ENCODE measurements around the gene LAMTOR3. TPM values are rescaled to one million over a fixed set of nuclear protein-coding genes. Genes with fewer than 3 reads are reported as not detected.

LAMTOR3 gene
- total and polyA plus RNA-seq, 4 experiments from 2014 or later = 24.2 to 45.6 (median 28.0) TPM

DNA sequence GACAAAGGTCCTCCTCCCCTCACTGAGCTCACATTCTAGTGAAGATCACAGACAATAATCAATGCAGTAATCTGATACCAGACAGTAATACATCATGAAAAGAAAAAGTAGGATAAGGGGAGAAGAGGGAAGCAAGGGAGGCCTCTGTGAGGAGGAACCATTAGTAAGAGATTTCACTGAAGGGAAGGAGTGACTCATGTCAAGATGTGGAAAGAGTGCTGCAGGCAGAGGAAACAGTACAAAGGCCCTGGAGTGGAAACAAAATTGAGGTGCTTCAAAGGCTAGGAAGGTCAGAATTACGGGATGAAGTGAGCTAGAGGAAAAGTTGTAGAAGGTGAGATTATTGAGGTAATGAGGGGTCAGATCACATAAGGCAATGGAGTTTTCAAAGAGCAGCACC is 38.1 kb downstream of the LAMTOR3 start:
- H3K27ac Mint-ChIP-seq = peak overlapping the region; percentile 71 to 94 (median 85)
- intact Hi-C loops (cut with micrococcal nuclease) = no loop called here
- POLR2A ChIA-PET (ENCODE audit: partially characterized antibody) = interaction anchor here (1.2 to 2.5 kb wide), 4 partner anchors 9 to 93 kb away, joined by 3 to 13 read pairs (median 6); partner anchors contain the start of genes DAPP1 and DNAJB14
- H3K9me3 Mint-ChIP-seq = no peaks in the 10 kb centered on the region
- Histone ChIP-seq H3K4me3 (ENCODE audit: low read length in 2 of 2) (no peak overlapping the region), H3K4me1 (ENCODE audit: insufficient read depth, low read length) (peaks cover 43% of the 10 kb centered on the region), H3K36me3 (ENCODE audit: insufficient read depth, low read length) (no peaks in the 10 kb centered on the region), H3K27ac (ENCODE audit: low read depth, low read length) (peak overlapping the region; percentile 25), H3K9me3 (ENCODE audit: control insufficient read depth in 1 of 2, low read length in 2 of 2) (no peaks in the 10 kb centered on the region), H3K27me3 (ENCODE audit: insufficient read depth, low read length) (no peaks in the 10 kb centered on the region)
- CTCF ChIA-PET (ENCODE audit: partially characterized antibody) = interaction anchor here (1.7 to 3.6 kb wide), 4 partner anchors 45 to 94 kb away, joined by 4 to 19 read pairs (median 12); partner anchors contain the start of gene H2AZ1
- H3K27me3 Mint-ChIP-seq = no peaks in the 10 kb centered on the region
- H3K36me3 Mint-ChIP-seq = peaks cover 31 to 37% of the 10 kb centered on the region in 2 donors
- peak in 1 of 5 donors; percentile 56 for DNase-seq
- peaks cover 26 to 47% (median 36%) of the 10 kb centered on the region in 4 donors for H3K4me1 Mint-ChIP-seq
- H3K4me3 Mint-ChIP-seq = peak overlapping the region; percentile 26 to 76 (median 46)

DNA sequence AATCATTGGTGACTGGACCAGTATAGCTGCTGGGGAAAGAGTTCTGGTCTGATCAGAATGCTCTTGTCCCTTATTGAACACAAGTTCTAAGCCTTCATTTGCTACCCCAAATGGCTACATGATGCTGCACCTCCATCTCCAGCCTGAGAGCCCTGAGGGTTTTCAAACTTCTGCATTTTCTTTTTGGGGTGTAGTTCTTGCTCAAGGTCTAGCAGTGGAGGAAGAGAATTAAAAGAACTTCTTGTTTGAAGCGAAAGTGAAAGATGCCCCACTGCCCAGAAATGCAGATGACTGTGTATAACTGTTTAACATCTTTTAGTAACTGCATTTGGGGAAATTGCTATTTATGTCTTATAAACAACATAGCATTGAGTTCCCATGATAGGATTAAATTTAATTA is 38.5 kb downstream of the LAMTOR3 start:
- no peaks in the 10 kb centered on the region for H3K9me3 ChIP-seq (ENCODE audit: control insufficient read depth in 1 of 2, low read length in 2 of 2)
- ChIA-PET POLR2A (ENCODE audit: partially characterized antibody) (interaction anchor here (1.2 to 2.5 kb wide), 4 partner anchors 8 to 93 kb away, joined by 3 to 13 read pairs (median 6); partner anchors contain the start of genes DAPP1 and DNAJB14), CTCF (ENCODE audit: partially characterized antibody) (interaction anchor here (3.0 to 3.6 kb wide), 2 partner anchors 44 to 47 kb away, joined by 16 to 19 read pairs; no protein-coding TSS in a partner anchor)
- Mint-ChIP-seq H3K4me3 (peak overlapping the region in 7 of 8 donors; percentile 47 to 75 (median 67)), H3K27ac (peak overlapping the region; percentile 61 to 86 (median 71)), H3K4me1 (peaks cover 30 to 50% (median 40%) of the 10 kb centered on the region in 4 donors), H3K27me3 (no peaks in the 10 kb centered on the region), H3K36me3 (peaks cover 30 to 37% of the 10 kb centered on the region in 2 donors), H3K9me3 (no peaks in the 10 kb centered on the region)
- DNase-seq = no peak
- H3K27me3 ChIP-seq (ENCODE audit: insufficient read depth, low read length) = no peaks in the 10 kb centered on the region
- H3K4me3 ChIP-seq (ENCODE audit: low read length in 2 of 2) = no peak overlapping the region
- H3K36me3 ChIP-seq (ENCODE audit: insufficient read depth, low read length) = no peaks in the 10 kb centered on the region
- intact Hi-C loops (cut with micrococcal nuclease) = no loop called here
- peak overlapping the region; percentile 32 for H3K27ac ChIP-seq (ENCODE audit: low read depth, low read length)
- H3K4me1 ChIP-seq (ENCODE audit: insufficient read depth, low read length) = peaks cover 45% of the 10 kb centered on the region

DNA sequence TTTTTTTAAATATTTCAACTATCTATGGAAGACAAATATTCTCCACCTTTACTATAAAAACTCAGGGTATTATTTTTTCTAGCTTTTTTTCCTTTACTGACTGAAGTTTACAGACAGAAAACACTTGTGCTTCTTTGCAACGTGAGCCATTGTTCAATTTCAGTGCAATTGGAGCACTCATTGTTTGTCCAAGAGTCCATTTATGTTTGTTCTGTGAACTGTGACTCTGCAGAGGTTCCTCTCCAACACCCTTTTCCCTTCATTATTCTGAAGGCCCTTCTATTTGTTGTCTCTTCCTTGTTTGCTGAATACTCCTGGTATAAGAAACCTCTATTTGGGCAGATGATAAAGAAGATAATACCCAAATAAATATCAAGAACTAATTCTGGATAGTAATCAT is 40.2 kb downstream of the LAMTOR3 start:
- H3K9me3 ChIP-seq (ENCODE audit: control insufficient read depth in 1 of 2, low read length in 2 of 2) = no peaks in the 10 kb centered on the region
- intact Hi-C loops (cut with micrococcal nuclease) = no loop called here
- H3K9me3 Mint-ChIP-seq = no peaks in the 10 kb centered on the region
- no peak overlapping the region for H3K4me3 Mint-ChIP-seq
- H3K36me3 ChIP-seq (ENCODE audit: insufficient read depth, low read length) = no peaks in the 10 kb centered on the region
- no peak for DNase-seq
- H3K4me1 Mint-ChIP-seq = peaks cover 32 to 57% (median 44%) of the 10 kb centered on the region in 4 donors
- peaks cover 45% of the 10 kb centered on the region for H3K4me1 ChIP-seq (ENCODE audit: insufficient read depth, low read length)
- H3K27ac ChIP-seq (ENCODE audit: low read depth, low read length) = no peak overlapping the region
- H3K36me3 Mint-ChIP-seq = peaks cover 20 to 30% of the 10 kb centered on the region in 2 donors
- ChIA-PET CTCF (ENCODE audit: partially characterized antibody) (interaction anchor here (0.9 to 1.0 kb wide), 2 partner anchors 47 to 239 kb away, joined by 3 read pairs; no protein-coding TSS in a partner anchor), POLR2A (ENCODE audit: partially characterized antibody) (no interaction called here)
- no peak overlapping the region for H3K4me3 ChIP-seq (ENCODE audit: low read length in 2 of 2)
- no peaks in the 10 kb centered on the region for H3K27me3 Mint-ChIP-seq
- no peaks in the 10 kb centered on the region for H3K27me3 ChIP-seq (ENCODE audit: insufficient read depth, low read length)
- H3K27ac Mint-ChIP-seq = peak overlapping the region in 1 of 7 donors; percentile 54

DNA sequence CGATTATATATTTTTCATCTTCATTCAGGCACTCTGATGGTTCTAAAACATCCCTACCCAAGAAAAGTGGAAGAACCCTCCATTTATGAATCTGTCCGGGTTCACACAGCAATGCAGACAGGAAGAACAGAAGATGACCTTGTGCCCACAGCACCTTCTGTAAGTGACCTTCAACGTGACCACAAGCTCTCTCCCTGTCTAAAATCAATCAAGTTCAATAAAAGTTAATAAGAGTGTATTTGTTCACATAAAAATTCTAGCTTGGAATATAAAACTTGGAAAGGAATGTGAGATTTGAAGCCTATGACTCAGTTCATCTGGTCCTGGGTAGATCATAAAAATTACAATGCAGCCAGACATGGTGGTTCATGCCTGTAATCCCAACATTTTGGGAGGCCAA is 41.0 kb downstream of the LAMTOR3 start:
- Histone ChIP-seq H3K27me3 (ENCODE audit: insufficient read depth, low read length) (no peaks in the 10 kb centered on the region), H3K27ac (ENCODE audit: low read depth, low read length) (no peak overlapping the region), H3K4me1 (ENCODE audit: insufficient read depth, low read length) (peaks cover 53% of the 10 kb centered on the region), H3K4me3 (ENCODE audit: low read length in 2 of 2) (no peak overlapping the region), H3K36me3 (ENCODE audit: insufficient read depth, low read length) (no peaks in the 10 kb centered on the region), H3K9me3 (ENCODE audit: control insufficient read depth in 1 of 2, low read length in 2 of 2) (no peaks in the 10 kb centered on the region)
- intact Hi-C loops (cut with micrococcal nuclease) = no loop called here
- Mint-ChIP-seq H3K36me3 (peaks cover 18 to 27% of the 10 kb centered on the region in 2 donors), H3K4me3 (no peak overlapping the region), H3K27me3 (no peaks in the 10 kb centered on the region), H3K27ac (peak overlapping the region in 1 of 7 donors; percentile 29), H3K4me1 (peaks cover 39 to 65% (median 52%) of the 10 kb centered on the region in 4 donors), H3K9me3 (no peaks in the 10 kb centered on the region)
- ChIA-PET CTCF (ENCODE audit: partially characterized antibody) (no interaction called here), POLR2A (ENCODE audit: partially characterized antibody) (interaction anchor here (3.8 kb wide), 1 partner anchor 36 kb away, joined by 20 read pairs; the partner anchor contains the start of gene DAPP1)
- no peak for DNase-seq

DNA sequence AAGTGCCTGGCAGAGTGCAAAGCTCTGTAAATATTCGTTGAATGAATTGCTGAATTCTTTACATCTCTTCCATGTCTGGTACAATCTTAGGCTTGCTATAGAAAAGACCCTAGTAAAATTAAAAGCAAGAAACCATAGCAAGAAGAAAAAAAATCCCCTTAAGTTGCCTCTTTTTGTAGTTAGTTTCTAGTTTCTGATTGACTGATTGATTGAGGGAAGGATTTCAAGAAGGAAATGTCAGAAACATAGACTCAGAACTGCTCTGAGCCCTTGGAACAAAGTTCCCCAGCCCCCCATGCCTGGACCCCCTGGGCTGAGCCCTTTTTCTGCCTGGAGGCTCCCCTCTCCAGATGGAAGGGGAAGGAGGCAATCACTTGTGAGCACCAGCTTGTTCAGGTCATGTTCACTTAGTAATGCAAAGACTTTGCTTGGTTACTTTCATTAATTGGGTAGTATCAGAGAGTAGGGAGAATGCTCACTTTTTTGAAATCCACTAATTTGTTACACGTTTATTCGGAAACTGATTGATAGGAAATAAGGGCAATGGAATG is 42.0 kb downstream of the LAMTOR3 start:
- H3K36me3 ChIP-seq (ENCODE audit: insufficient read depth, low read length) = no peaks in the 10 kb centered on the region
- H3K4me3 Mint-ChIP-seq = peak overlapping the region in 1 of 8 donors; percentile 39
- peak overlapping the region; percentile 8 to 89 (median 62) for H3K27ac Mint-ChIP-seq
- no peak overlapping the region for H3K4me3 ChIP-seq (ENCODE audit: low read length in 2 of 2)
- H3K27me3 ChIP-seq (ENCODE audit: insufficient read depth, low read length) = no peaks in the 10 kb centered on the region
- H3K9me3 ChIP-seq (ENCODE audit: control insufficient read depth in 1 of 2, low read length in 2 of 2) = no peaks in the 10 kb centered on the region
- peaks cover 42 to 73% (median 58%) of the 10 kb centered on the region in 4 donors for H3K4me1 Mint-ChIP-seq
- no peak overlapping the region for H3K27ac ChIP-seq (ENCODE audit: low read depth, low read length)
- H3K27me3 Mint-ChIP-seq = no peaks in the 10 kb centered on the region
- peaks cover 17 to 23% of the 10 kb centered on the region in 2 donors for H3K36me3 Mint-ChIP-seq
- ChIA-PET CTCF (ENCODE audit: partially characterized antibody) (interaction anchor here (0.8 kb wide), 1 partner anchor 35 kb away, joined by 3 read pairs; no protein-coding TSS in a partner anchor), POLR2A (ENCODE audit: partially characterized antibody) (interaction anchor here (0.6 to 3.8 kb wide), 5 partner anchors 14 to 42 kb away, joined by 3 to 20 read pairs (median 4); partner anchors contain the start of genes DAPP1 and LAMTOR3)
- no peaks in the 10 kb centered on the region for H3K9me3 Mint-ChIP-seq
- DNase-seq = no peak
- peaks cover 59% of the 10 kb centered on the region for H3K4me1 ChIP-seq (ENCODE audit: insufficient read depth, low read length)
- intact Hi-C loops (cut with micrococcal nuclease) = no loop called here

DNA sequence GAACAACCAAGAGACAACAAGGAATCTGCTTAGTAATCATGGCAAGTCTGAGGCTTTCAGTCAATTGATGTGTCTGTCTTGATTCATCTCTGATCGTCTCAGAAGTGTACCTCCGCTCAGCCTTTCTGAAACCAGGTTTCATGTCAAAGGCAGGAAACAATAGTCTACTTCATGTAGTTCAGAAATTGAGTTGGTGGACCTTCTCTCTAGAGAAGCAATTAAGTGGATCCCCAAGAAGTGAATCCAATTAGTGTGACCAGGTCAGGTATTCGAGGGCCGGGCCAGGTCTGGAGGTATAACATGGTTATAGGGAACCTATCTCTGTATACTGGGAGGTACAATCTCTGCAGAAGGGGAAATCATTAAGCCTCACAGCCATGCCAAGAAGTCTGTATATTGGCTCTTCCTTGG is 45.6 kb downstream of the LAMTOR3 start:
- no peak overlapping the region for H3K4me3 ChIP-seq (ENCODE audit: low read length in 2 of 2)
- H3K9me3 Mint-ChIP-seq = no peaks in the 10 kb centered on the region
- H3K4me1 ChIP-seq (ENCODE audit: insufficient read depth, low read length) = peaks cover 69% of the 10 kb centered on the region
- H3K36me3 ChIP-seq (ENCODE audit: insufficient read depth, low read length) = no peaks in the 10 kb centered on the region
- no peaks in the 10 kb centered on the region for H3K9me3 ChIP-seq (ENCODE audit: control insufficient read depth in 1 of 2, low read length in 2 of 2)
- H3K27me3 Mint-ChIP-seq = no peaks in the 10 kb centered on the region
- POLR2A ChIA-PET (ENCODE audit: partially characterized antibody) = interaction anchor here (1.7 to 3.9 kb wide), 3 partner anchors 31 to 98 kb away, joined by 12 to 41 read pairs (median 15); partner anchors contain the start of genes DAPP1, DNAJB14 and LAMTOR3
- H3K27ac ChIP-seq (ENCODE audit: low read depth, low read length) = no peak overlapping the region
- H3K27ac Mint-ChIP-seq = peak overlapping the region; percentile 39 to 95 (median 87)
- H3K4me3 Mint-ChIP-seq = peak overlapping the region in 7 of 8 donors; percentile 18 to 86 (median 50)
- CTCF ChIA-PET (ENCODE audit: partially characterized antibody) = interaction anchor here (4.7 kb wide), 1 partner anchor 38 kb away, joined by 37 read pairs; no protein-coding TSS in a partner anchor
- H3K27me3 ChIP-seq (ENCODE audit: insufficient read depth, low read length) = no peaks in the 10 kb centered on the region
- peaks cover 39 to 75% (median 56%) of the 10 kb centered on the region in 4 donors for H3K4me1 Mint-ChIP-seq
- intact Hi-C loops (cut with micrococcal nuclease) = loop anchor here (5.0 kb wide), 1 partner anchor 44 kb away; the partner anchor contains the start of gene LAMTOR3
- no peak for DNase-seq
- peaks cover 5 to 12% of the 10 kb centered on the region in 2 donors for H3K36me3 Mint-ChIP-seq
